Measurements from ENCODE around the gene TIMM9.
"Not testable (repeated sequence)": the region's sequence is repeated elsewhere in the genome, so short reads cannot be mapped to it uniquely, and the experiment has no call there.

The TIMM9 gene

DNA sequence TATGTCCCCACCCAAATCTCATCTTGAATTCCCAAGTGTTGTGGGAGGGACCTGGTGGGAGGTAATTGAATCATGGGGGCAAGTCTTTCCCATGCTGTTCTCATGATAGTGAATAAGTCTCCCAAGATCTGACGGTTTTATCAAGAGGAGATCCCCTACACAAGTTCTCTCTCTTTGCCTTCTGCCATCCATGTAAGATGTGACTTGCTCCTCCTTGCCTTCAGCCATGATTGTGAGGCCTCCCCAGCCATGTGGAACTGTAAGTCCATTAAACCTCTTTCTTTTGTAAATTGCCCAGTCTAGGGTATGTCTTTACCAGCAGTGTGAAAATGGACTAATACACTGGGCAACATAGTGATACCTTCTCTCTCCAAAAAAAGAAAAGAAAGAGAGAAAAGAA is 10.4 kb downstream of the TIMM9 start:
- H3K4me1 Mint-ChIP-seq = peaks cover 27% of the 10 kb centered on the region
- ATAC-seq, H3K4me3 Mint-ChIP-seq, H3K9me3 Mint-ChIP-seq, H3K27me3 Mint-ChIP-seq: not testable (repeated sequence)
- H3K36me3 Mint-ChIP-seq = peaks cover 61% of the 10 kb centered on the region
- peak overlapping the region; percentile 75 for H3K27ac Mint-ChIP-seq

DNA sequence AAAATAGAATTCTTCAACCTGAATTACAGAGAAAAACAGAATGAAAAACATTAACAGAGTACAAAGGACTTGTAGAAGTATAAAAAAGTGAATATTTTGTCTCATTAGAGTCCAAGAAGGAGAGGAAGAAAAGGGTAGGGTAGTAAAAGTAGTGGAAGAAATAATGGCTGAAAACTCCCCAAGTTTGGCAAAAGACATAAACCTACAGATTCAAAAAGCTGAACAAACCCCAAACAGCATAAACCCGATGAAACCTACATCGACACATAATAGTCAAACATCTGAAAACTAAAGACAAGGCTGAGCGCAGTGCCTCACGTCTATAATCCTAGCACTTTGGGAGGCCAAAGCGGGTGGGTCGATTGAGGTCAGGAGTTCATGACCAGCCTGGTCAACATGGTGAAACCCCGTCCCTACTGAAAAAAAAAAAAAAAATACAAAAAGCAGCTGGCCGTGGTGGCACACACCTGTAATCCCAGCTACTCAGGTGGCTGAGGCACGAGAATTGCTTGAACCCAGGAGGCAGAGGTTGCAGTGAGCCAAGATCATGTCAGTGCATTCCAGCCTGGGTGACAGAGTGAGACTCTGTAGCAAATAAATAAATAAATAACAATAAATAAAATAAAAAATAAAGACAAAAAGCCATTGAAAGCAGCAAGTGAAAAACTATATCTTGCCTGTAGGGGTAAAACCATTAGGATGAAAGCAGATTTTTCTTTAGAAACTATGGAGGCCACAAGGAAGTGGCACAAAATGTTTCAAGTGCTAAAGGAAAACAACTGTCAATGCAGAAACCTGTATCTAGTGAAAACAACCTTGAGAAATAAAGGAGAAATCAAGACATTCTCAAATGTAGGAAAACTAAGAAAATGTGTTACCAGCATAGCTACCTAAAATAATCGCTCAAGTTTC is 11.4 kb downstream of the TIMM9 start:
- Mint-ChIP-seq H3K27ac (no peak overlapping the region), H3K4me1 (peaks cover 27% of the 10 kb centered on the region), H3K27me3 (no peaks in the 10 kb centered on the region), H3K36me3 (peaks cover 62% of the 10 kb centered on the region), H3K4me3 (no peak overlapping the region), H3K9me3 (no peaks in the 10 kb centered on the region)
- no peak for ATAC-seq

DNA sequence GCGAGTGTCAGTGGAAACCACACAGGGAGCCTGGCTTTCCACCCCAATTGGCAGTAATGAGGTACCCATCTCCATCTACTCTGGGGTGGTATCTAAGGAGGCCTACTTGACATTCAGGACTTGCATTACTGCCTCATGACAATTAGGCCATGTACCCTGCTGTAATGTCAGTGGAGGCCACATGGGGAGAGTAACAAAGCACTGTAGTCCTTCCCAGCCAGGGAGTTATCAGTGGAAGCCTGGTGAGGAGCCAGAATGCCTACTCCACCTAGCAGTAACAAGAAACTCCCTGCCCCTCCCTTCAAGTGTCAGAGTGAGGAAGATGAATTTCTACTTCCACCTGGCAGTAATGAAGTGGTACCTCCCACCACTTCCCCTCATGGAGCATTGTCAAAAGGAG is 12.5 kb downstream of the TIMM9 start:
- Mint-ChIP-seq H3K27me3 (no peaks in the 10 kb centered on the region), H3K4me3 (no peak overlapping the region), H3K4me1 (peaks cover 27% of the 10 kb centered on the region), H3K27ac (no peak overlapping the region), H3K36me3 (peaks cover 58% of the 10 kb centered on the region), H3K9me3 (no peaks in the 10 kb centered on the region)
- no peak for ATAC-seq

DNA sequence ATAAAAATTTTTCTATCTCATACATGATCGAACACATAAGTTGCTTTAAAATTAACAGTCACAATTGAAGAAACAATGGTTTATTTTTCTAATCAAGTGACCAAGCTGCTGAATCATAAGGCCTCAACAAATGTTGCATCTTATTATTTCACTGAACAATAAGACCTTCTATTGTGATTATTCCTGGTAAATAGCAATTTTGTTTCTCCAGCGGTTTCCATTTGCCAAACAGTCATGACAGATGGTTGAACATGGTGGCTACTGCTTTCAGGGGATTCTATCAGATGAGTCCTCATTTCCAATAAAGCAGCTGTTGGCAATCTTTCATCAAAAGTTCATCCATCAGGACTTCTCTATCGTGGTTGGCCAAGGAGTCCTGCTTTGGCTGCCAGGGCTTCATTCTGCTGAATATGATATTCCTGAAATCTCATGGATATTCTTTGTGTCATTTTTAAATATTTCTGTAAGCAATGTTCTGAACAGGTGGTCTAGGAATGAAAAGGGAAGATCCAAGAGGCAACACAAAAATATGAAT is 18.6 kb downstream of the TIMM9 start:
- Mint-ChIP-seq H3K27me3 (no peaks in the 10 kb centered on the region), H3K4me3 (no peak overlapping the region), H3K9me3 (no peaks in the 10 kb centered on the region), H3K4me1 (no peaks in the 10 kb centered on the region), H3K27ac (no peak overlapping the region), H3K36me3 (peaks cover 35% of the 10 kb centered on the region)
- ATAC-seq = no peak

DNA sequence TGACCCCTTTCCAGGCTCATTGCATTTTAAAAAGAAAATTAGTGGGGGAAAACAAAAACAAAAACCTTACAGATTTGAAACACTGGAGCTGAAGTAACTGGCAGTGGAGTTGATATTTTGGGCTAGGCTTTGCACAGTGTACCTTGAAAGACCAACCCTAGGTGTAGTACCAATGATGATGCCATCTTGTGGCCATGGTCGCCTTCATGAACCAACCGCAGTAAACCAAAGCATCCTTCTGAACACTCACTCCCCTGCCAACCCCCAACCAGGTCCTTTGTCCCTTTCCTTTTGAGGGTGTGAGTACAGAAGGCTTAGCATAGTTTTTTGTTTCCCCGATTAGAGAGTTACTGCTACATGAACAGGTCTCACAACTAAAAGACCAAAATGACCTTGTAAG is 25.7 kb downstream of the TIMM9 start:
- Mint-ChIP-seq H3K4me3 (no peak overlapping the region), H3K27me3 (no peaks in the 10 kb centered on the region), H3K9me3 (no peaks in the 10 kb centered on the region), H3K4me1 (peaks cover 7% of the 10 kb centered on the region), H3K36me3 (peaks cover 19% of the 10 kb centered on the region), H3K27ac (no peak overlapping the region)
- no peak for ATAC-seq

DNA sequence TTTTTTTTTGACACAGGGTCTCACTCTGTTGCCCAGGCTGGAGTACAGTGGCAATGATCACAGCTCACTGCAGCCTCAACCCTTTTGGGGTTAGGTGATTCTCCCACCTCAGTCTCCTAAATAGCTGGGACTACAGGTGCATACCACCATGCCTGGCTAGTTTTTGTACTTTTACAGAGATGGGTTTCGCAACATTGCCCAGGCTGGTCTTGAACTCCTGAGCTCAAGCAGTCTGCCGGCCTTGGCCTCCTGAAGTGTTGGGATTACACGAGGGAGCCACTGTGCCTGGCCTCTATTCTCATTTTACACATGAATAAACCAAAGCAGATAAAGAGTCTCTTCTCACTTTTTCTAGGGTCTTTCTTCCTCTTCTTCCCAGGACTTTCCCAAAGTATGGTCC is 28.4 kb downstream of the TIMM9 start:
- H3K4me3 Mint-ChIP-seq = no peak overlapping the region
- no peaks in the 10 kb centered on the region for H3K9me3 Mint-ChIP-seq
- no peaks in the 10 kb centered on the region for H3K27me3 Mint-ChIP-seq
- H3K27ac Mint-ChIP-seq = no peak overlapping the region
- peaks cover 11% of the 10 kb centered on the region for H3K36me3 Mint-ChIP-seq
- ATAC-seq = no peak
- peaks cover 13% of the 10 kb centered on the region for H3K4me1 Mint-ChIP-seq

DNA sequence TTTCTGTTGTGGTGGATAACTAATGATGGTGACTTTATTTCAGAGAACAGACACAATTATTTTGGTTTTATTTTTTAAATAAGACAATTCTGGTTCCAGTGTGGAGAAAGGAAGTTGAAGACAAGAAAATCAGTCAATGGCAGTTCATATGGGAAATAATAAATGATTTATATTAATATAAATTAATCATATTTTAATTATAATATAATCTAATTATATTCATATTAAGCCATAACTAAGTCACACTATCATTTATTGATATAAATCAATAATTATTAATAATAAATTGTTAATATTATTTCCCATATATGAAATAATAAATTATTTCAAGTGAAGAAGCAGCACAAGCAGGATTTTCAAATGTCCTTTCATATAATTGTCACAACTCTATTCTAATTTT is 28.8 kb downstream of the TIMM9 start:
- no peak for ATAC-seq
- H3K4me1 Mint-ChIP-seq = peaks cover 13% of the 10 kb centered on the region
- no peaks in the 10 kb centered on the region for H3K9me3 Mint-ChIP-seq
- H3K4me3 Mint-ChIP-seq = no peak overlapping the region
- H3K27me3 Mint-ChIP-seq = no peaks in the 10 kb centered on the region
- peaks cover 11% of the 10 kb centered on the region for H3K36me3 Mint-ChIP-seq
- no peak overlapping the region for H3K27ac Mint-ChIP-seq

DNA sequence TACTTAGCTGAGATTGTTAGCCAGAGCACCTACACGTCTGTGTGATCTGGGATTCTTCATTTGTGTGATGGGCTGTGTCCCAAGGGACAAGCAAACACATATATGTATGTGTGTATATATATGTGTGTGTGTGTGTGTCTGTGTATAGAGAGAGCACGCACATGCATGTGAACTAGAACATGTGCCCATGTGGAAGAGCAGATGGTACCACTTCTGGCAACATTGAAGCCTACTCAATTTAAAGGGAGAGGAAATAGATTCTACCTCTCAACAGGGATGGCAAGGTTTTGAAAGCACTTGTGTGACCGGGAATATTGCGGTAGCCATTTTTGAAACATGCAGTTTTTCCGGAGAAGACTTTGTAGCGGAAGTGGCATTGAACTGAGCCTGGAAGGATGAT is 30.2 kb downstream of the TIMM9 start:
- no peak overlapping the region for H3K4me3 Mint-ChIP-seq
- H3K9me3 Mint-ChIP-seq = no peaks in the 10 kb centered on the region
- peaks cover 11% of the 10 kb centered on the region for H3K36me3 Mint-ChIP-seq
- no peak for ATAC-seq
- H3K27me3 Mint-ChIP-seq = no peaks in the 10 kb centered on the region
- H3K27ac Mint-ChIP-seq = peak overlapping the region; percentile 85
- peaks cover 13% of the 10 kb centered on the region for H3K4me1 Mint-ChIP-seq

DNA sequence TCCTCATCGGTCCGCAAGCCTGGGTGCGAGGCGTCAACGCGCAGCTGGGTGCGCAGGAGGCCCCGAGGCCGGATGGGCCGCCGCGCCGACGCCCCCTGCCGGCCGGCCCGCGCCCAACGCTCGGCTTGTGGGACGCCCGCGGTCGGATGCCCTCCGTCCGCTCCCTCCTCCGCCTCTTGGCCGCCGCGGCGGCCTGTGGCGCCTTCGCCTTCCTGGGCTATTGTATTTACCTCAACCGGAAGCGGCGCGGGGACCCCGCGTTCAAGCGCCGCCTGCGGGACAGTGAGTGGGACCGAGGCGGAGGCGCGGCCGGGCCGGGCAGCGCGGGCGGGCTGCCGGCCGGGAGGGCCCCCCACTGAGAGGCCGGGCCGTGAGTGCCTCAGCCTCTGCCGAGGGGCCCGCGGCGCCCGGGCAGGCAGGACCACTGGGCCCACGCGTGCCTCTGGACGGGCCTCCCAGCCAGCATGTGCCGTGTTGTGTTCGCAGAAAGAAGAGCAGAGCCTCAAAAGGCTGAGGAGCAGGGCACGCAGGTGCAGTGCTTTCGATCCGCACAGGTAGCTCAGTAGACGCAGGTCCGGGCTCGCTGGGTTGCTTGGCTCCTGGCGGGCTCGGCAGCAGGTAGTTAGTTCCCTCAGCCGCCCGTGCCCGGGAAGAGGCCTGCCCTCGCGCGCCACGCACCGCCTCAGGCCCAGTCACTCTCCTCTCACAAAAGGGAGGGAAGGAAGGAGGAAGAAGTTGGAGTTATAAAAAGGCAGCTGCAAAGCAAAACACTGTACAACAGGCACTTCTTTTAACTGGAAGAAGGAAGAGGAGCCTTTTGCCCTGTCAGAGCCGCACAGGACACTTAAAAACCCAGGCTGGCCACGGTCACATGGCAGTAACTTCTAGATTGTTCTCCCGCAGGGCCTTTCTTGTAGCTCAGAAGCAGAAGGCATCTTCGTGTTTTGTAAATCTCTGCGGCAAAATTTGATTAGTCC is 31.2 kb downstream of the TIMM9 start, which contains the start of gene TOMM20L:
Gene TOMM20L, plus strand, starts transcription at position 119 of the 977 bp plus-strand sequence. Its CDS starts 28 bp downstream, at position 147.
- ATAC-seq = peak; percentile 96
- peak within 1 kb of the TSS; percentile 85 for H3K27ac Mint-ChIP-seq
- peaks cover 13% of the 10 kb centered on the region for H3K4me1 Mint-ChIP-seq
- peaks cover 9% of the 10 kb centered on the region for H3K36me3 Mint-ChIP-seq
- no peaks in the 10 kb centered on the region for H3K27me3 Mint-ChIP-seq
- H3K9me3 Mint-ChIP-seq = no peaks in the 10 kb centered on the region
- peak within 1 kb of the TSS; percentile 76 for H3K4me3 Mint-ChIP-seq

DNA sequence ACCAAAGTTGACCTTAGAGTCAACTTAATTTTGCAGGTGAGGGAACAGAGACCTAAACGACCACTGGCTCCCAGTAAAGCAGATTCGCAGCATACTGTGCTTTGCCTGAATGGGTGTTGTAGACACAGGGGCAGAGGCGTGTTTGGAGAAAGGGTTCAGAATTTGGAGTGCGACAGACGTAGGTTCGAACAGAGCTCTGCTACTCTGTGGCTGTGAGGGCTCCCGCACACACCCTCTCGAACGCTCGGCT is 31.8 kb downstream of the TIMM9 start:
- Mint-ChIP-seq H3K36me3 (peaks cover 5% of the 10 kb centered on the region), H3K4me3 (peak overlapping the region; percentile 76), H3K4me1 (peaks cover 13% of the 10 kb centered on the region), H3K27ac (peak overlapping the region; percentile 85), H3K27me3 (no peaks in the 10 kb centered on the region), H3K9me3 (no peaks in the 10 kb centered on the region)
- no peak for ATAC-seq

DNA sequence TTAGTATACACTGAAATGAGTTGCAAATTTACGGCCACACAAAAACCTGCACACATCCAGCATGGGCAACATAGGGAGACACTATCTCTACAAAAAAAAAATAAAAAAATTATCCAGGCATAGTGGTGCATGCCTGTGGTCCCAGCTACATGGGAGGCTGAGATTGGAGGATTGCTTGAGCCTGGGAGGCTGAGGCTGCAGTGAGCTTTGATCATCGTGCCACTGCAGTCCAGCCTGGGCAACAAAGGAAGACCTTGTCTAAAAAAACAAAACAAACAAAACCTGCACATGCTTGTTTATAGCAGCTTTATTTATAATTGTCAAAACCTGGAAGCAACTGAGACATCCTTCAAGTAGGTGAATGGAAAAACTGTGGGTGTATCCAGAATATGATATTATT is 36.5 kb downstream of the TIMM9 start:
- peaks cover 7% of the 10 kb centered on the region for H3K36me3 Mint-ChIP-seq
- H3K4me1 Mint-ChIP-seq = no peaks in the 10 kb centered on the region
- no peak overlapping the region for H3K4me3 Mint-ChIP-seq
- H3K27me3 Mint-ChIP-seq = no peaks in the 10 kb centered on the region
- peaks cover 3% of the 10 kb centered on the region for H3K9me3 Mint-ChIP-seq
- no peak overlapping the region for H3K27ac Mint-ChIP-seq
- ATAC-seq = no peak

DNA sequence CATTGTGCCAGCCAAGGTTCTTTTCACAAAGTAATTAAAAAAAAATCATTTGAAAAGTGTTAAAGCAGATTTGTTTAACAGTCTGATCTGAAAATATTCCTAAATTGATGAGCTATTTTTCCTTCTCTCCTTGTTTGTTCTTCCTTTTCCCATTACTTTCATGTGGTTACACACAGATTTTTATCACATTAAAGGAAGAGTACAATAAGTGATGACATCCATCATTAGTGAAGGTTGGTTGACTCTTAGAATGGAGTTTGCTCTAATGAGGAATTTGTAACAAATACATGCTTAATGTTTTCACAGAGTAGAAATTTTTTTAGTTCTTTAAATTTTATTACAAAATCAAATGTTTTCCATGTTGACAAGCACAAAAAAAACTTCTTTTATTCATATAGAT is 50.5 kb downstream of the TIMM9 start:
- H3K36me3 Mint-ChIP-seq = peaks cover 40% of the 10 kb centered on the region
- H3K27ac Mint-ChIP-seq = no peak overlapping the region
- H3K9me3 Mint-ChIP-seq = no peaks in the 10 kb centered on the region
- no peak overlapping the region for H3K4me3 Mint-ChIP-seq
- no peaks in the 10 kb centered on the region for H3K27me3 Mint-ChIP-seq
- no peak for ATAC-seq
- no peaks in the 10 kb centered on the region for H3K4me1 Mint-ChIP-seq

DNA sequence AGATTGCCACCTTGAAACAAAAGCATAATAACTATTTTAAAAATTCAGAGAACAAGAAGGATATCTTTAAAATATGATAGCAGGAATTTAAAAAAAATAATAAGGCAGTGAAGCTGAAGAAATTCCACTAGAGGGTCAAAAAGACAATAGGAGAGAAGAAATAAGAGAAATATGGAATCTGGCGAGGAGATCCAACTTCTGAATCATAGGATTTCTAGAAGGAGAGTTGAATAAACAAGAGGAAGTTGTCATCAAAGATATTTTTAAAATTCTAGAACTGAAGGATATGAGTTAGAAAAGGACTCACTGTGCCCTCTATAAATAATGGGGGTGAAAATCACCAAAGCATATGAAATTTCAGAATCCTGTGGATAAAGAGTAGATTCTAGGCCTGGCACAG is 58.4 kb downstream of the TIMM9 start:
- no peaks in the 10 kb centered on the region for H3K9me3 Mint-ChIP-seq
- H3K4me1 Mint-ChIP-seq = no peaks in the 10 kb centered on the region
- peaks cover 59% of the 10 kb centered on the region for H3K36me3 Mint-ChIP-seq
- H3K4me3 Mint-ChIP-seq = no peak overlapping the region
- H3K27ac Mint-ChIP-seq = no peak overlapping the region
- no peak for ATAC-seq
- no peaks in the 10 kb centered on the region for H3K27me3 Mint-ChIP-seq

DNA sequence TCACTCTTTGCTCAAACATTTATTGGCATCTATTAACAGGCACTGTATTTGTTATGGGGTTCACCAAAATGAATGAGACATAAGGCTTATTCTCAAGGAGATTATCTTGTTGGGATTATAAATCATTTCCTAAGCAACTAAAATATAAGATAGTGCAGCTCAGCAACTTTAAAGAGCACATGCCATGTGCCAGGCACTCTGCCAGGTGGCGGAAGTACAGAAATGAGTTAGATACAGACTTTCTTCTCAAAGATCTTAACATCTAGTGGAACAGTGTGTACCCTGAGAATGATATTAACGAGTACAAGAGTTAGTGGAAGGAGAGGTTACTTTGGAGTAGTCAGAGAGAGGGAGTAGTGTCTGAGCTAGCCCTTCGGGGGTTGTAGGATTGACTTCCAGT is 60.0 kb downstream of the TIMM9 start:
- Mint-ChIP-seq H3K27me3 (no peaks in the 10 kb centered on the region), H3K4me1 (no peaks in the 10 kb centered on the region), H3K9me3 (no peaks in the 10 kb centered on the region), H3K4me3 (no peak overlapping the region), H3K36me3 (peaks cover 60% of the 10 kb centered on the region), H3K27ac (no peak overlapping the region)
- ATAC-seq = no peak

DNA sequence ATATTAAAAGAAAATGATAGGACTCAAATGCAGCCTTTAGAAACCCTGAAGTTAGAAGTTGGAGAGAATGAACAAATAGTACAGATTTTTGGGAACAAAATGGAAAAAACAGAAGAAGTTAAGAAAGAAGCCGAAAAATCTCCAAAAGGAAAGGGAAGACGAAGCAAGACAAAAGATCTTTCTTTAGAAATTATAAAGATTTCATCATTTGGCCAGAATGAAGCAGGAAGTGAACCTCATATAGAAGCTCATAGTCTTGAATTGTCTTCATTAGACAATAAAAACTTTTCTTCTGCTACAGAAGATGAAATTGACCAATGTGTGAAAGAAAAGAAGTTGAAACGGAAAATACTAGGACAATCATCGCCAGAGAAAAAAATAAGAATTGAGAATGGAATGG is 63.0 kb downstream of the TIMM9 start:
- peaks cover 66% of the 10 kb centered on the region for H3K36me3 Mint-ChIP-seq

More for the DNA sequence above, 63.0 kb downstream of the TIMM9 start:
- Mint-ChIP-seq H3K4me1 (no peaks in the 10 kb centered on the region), H3K4me3 (no peak overlapping the region), H3K27me3 (no peaks in the 10 kb centered on the region), H3K27ac (no peak overlapping the region), H3K9me3 (no peaks in the 10 kb centered on the region)
- ATAC-seq = no peak
